Stimulated activated CD8-positive, alpha-beta memory T cell treated with anti-CD3 and anti-CD28 coated beads, Interleukin-7, amount 100 ng/mL, for 1 hour (primary cell): Measurements from ENCODE around the gene MMAB.

ENCODE experiments used
- DNase-seq, 2 donors: peaks; one replicate each; pipeline ENCODE4 v3.0.0-alpha.2; 2020; ENCODE audit warnings: low read depth in 2 of 2

Gene MMAB

DNA sequence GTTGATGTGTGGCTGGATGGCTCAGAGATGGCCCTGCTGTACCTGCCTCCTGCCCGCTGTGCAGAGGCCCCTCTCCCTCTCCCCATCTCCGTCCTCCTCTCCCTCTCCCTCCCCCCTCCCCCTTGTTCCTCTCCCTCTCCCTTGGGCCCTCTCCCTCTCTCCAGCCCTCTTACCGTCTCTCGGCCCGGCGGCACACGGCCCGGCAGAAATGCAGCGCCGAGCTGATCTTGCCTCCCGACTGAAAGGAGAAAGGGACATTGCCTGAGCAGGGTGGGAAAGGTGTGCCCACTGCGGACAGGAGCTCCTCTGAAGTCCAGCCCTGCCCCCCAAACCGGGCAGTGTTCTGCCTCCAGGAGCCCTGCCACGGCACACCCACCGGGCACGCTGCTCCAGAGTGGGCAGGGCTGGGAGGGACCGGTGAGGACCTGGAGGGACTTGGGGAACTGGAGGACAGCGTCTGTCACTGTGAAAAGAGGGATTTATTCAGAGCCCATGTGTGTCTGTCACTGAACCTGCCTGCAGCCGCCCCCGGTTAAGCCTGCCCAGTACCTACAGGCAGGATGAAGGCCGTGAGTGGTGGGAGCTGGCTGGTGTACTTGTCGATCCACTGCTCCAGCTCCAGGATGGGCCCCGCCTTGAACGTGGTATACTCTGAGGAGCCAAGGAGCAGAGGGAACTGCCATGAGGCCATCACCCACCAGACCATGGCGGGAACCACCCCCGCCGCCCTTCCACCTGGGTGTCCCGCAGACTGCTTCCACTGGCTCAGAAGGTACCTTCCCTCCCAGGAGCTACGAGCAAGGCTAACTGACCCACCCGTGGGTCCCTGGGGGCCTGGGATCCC lies 12.2 kb downstream of the MMAB start:
- no peak for DNase-seq

DNA sequence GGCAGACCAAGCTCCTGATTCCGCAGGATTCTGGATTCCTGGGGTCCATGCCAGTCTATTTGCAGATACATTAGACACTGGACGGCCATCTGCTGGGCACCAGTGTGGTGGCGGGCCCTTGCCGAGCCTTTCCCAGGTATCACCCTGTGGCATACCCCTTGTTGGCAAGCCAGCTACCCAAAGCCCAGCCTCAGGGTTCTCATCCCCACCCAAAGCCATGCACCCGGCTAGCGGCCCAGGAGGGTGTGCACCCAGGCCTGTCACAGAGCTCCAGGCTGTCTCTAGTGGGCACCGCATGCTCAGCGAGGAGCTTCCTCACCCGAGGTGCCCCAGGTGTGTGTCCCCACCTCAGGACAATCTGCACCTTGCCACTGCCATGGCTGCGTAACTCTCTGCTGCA lies 13.7 kb downstream of the MMAB start:
- DNase-seq: no peak

DNA sequence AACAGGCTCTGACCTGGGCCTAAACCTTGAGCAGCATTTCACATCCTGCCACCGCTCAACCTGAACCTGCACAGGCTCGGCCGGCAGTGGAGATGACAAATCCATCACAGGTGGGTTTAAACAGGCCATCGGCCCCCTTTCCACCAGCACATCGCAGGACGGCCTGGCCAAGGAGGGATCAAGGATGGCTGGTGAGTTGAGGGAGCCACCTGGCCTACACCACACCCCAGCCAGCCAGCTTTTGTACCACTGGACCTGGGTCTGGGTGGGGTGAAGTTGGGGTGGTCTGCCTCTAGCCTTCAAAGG lies 14.2 kb downstream of the MMAB start:
- no peak for DNase-seq

DNA sequence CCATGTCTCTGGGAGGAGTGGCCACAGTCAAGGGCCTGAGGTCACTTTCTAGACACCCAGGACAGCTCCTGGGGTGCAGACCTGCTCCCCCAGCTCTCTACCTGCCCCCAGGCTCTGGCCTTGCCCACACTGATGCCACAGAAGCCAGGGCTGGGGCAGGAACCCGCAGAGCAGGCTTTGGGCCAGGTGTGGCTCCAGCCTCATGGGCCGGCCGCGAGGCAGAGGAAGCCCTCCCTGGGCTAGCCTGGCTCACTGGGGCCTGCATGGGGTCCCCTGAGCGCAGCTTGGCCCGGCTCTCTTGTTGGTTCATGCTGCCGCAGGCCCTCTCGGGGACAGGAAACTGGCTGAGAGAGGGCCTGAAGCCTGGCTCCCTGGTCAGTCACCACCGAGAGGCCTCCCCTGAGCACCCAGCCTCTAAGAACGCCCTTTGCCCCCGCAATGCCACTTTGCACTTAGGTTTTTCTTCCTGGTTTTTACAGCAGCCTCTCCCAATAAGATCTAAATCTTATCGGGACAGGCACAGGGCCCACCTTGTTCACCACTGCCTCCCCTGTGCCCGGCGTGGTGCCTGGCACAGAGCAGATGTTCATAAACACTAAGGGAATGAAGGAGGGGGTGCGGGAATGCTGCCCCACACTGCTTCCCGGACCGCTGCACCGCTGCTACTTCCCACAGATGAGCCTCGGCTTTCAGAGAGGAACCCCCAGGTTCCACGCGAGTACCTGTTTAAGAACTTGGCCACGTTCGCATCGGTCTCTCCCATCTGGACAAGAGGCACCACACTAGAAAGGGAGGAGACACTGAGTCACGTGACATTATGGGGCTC lies 14.7 kb downstream of the MMAB start:
- no peak for DNase-seq

DNA sequence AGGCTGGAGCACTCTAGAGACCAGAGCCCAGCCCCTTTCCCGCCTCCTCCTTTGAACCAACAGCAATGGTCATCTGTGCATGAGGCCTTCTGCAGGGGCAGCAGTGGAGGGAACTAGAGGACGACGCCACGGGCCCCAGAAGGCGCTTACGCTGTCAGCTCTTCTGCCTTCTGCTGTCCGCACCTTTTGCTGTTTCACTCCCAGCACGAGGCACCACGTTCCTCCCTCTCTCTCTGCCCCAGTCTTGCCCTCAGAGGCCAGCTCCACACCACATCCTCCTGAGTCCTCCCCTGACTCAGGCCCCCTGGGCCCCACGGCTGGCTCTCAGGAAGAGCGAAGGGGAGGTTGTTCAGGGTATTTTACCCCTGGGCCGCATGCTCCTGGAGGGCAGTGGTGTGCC lies 15.5 kb downstream of the MMAB start:
- DNase-seq: no peak

DNA sequence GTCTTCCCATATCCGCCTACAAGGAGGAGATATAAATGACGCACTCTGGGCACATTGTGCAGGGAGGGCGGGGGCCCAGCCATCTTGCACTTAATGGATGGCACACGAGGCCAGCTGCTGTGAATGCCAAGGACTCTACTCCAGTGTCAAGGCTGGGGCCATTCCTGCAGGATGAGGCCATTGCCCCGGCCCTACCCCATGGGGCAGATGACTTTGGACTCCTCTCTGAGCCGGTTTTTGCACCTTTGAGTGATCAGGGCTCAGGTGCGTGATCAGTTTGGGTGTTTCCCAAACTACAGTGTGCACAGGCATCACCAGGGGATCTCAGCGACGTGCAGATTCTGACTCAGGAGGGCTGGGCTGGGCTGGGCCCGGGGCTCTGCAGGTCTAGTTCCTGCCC lies 16.1 kb downstream of the MMAB start:
- no peak for DNase-seq

DNA sequence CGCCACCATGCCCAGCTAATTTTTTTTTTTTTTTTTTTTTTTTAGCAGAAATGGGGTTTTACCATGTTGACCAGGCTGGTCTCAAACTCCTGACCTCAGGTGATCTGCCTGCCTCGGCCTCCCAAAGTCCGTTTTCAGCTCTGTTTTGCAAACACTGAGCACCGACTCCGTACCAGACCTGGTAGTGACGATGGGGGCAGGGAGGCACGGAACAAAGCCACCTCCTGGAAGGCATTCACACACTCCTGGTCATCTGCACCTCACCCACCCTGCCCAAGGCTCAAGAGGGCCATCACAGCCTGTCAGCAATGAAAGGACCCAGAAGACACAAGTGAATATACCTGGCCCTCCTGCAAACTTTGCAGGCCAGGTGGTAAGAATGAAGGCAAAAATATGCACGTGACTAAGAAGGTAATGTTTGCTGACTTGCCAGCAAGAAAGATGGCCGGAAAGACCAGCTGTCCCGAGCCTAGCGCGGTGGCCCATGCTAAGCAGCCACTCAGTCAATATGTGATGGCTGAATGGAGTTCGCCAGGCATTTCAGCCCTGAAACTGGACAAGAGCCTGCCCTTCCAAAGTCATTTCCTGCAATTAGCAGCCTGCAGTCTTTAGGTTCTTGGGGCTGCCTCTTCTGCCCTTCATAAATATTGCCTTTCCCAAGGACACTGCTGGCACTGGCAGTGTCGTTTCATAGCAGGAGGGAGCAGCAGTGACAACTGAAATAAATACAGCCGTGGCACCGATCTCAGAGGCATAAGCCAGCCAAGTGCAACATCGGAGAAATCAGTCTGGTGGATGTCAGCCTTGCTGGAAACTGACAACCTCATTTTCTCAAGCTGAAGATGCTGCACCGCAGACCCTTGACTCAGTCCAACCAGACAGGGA lies 17.6 kb downstream of the MMAB start:
- no peak for DNase-seq

DNA sequence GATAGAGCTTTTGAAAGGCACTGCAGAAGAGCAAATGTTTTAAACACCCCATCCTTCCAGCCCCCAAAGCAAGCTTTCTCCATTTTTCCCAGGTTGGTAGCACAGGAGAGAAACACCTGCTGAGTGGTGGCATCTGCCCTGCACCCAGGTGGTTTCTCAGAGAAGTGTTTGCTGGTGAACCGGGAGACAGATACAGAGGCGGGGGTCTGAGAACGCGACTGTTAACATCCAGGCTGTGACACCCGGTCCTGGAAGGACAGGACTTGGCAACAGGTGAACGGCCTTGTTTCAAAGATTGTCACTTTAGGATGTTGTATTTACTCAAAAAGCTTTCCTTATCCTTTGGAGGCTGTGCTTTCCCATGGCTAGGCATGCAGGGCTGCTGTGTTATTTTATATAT lies 18.5 kb downstream of the MMAB start:
- DNase-seq: no peak

DNA sequence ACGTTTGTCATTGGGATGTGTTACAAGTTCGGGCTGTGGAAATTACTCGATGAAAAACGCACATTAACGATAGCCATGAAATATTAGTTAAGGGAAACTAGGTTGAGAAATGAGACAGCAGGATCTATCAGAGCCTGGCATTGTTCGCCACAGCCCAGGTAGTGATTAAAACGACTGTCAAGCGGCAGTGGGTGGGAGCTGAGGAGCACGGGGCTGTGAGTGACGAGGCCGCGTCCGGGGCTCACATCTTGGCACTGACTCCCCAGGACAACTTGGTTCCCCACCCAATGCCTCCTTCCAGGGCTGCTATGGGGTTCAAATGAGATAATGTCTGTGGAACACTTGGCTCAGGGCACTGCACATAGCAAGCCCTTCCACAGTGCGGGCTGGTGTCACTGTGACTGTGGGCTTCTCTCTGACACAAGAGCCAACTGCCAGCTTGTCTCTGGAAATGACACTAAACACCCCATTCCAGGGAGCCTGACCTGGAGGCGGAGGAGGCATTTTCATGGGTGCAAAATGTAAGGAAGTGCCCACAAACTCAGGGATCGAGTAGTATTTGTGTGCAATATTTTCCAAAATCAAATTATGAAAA lies 19.3 kb downstream of the MMAB start:
- no peak for DNase-seq

DNA sequence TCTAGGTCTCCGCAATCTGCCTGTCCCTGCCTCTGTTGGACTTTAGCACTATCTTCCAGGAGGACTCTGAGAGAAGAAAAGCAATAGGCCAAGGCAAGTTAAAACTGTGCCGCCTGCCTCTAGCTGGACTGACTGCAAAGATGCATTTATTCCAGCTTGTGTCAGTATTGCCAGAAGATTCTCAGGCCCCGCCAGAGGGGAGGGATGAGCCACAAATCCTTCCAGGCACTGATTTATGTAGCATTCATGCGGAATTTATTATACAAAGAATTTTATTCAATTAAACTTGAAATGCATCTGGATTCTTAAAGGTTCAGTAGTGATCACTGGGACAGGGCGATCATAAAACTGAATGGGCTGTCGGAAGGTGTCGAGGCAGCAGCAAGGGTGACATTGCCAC lies 19.8 kb downstream of the MMAB start:
- no peak for DNase-seq

DNA sequence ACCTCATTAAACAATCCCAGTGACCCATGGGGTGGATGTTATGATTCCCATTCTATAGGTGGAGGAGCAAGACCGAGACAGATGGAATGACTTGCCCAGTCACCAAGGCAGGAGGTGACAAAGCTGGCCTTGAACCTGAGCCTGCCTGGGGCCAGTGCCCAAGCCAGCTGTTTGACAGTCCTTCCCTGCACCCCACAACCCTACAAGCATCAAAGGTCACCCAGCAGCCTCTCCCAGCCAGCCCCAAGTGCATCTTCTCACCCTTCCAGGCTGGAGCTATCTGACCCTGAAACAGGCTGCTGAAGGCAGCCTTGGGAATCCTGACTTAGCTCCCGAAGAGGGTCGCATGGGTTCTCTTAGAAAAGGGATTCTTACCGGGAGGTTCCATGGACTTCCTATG lies 20.3 kb downstream of the MMAB start:
- DNase-seq: no peak

DNA sequence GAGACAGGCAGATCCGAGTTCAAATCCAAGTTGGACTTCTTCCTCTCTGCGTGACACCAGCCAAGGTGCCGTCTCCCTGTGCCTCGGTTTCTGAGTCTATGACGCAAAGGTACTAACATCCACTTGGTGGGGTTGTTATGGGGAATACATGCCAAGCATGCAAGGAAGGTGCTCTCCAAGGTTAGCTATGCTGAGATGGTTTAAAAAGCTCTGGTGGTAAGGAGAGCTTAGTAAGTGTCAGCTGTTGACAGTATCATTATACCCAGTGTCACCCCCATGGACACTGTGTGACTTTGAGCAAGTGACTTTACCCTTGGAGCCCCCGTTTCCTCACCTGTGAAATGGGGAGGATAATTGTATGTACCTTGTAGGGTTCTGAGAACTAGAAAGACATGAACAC lies 22.2 kb downstream of the MMAB start:
- DNase-seq: no peak

DNA sequence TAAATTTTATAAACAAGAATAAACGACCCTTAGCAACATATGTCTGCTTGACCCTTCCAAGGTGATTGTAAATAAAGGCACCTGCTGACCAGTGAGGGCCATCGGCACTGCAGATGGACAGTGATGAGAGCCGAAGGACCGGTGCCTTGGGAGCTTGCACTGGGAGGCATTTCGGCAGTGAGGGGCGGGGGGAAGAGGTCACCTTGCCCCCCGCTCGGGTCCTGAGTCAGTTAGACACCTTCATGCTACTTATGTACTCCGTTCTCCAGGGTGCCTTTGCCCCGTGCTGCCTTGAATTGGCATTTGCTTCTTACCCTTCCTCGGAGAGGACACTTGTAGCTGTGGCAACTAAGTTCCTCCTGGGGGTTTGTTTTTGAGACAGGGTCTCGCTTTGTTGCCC lies 23.0 kb downstream of the MMAB start:
- DNase-seq: no peak

DNA sequence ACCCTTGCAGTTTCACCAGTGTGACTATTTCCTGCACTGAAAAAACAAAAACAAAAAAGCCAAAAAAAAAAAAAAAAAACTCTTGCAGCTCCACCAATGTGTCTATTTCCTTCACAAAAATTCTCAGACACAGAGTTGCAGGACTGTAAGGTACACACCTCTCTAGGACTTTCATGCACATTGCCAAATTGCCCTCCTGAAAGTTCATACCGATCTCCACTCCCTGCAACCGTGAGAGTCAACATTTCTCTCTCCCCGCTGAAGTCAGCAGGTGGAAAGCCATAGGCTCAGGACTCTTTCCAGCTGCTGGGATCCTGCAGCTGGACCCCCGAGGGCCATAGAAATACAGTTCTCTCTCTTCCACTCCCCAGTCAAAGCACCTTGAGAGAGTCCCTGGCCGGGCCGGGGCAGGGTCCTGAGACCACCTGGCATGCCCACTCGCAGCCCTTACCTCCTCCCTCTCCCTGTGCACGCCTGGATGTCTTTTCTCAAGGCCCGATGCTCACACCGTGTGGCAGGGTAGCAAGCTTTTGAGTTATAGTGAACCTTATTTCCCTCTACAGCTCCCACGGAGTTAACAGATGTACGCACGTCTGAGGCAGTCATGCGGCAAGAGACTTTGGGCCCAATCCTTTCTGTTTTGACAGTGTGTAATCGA lies 23.6 kb downstream of the MMAB start:
- DNase-seq: no peak

DNA sequence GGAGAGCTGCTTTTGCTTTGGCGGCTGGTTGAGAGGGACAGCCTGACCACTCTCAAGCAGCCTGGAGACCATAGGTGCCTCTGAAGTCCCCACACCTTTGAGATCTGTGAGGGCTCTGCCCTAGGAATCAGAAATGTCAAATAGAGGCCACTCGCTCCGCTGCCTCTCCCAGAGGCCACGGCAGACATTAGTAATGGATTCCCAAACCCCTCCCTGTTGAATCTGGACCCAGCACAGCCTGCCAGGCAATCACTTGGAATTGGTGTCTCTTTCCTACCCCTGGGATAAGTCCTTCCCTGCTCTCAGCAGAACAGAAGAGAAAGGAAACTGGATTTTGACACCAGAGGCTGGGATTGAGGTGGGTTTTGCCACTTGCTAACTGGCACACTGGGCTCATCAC lies 25.0 kb downstream of the MMAB start:
- DNase-seq: no peak

DNA sequence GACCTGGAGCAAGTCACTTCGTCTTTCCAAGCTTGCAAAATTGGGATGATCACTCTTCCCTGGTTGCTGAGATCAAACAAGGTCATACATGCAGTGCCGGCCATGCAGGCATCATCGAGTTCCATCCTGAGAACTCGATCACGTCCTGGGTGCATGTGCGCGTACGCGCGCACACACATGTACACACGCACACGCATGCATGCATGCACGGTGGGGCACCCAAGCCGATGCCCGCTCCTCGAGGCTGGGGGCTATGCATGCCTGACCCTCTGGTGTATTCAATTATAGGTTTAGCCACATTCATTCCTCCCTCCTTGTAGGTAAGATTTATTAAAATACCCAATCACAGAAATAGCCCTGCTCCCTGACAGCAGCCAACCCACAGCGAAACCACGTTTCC lies 26.0 kb downstream of the MMAB start:
- DNase-seq: no peak

DNA sequence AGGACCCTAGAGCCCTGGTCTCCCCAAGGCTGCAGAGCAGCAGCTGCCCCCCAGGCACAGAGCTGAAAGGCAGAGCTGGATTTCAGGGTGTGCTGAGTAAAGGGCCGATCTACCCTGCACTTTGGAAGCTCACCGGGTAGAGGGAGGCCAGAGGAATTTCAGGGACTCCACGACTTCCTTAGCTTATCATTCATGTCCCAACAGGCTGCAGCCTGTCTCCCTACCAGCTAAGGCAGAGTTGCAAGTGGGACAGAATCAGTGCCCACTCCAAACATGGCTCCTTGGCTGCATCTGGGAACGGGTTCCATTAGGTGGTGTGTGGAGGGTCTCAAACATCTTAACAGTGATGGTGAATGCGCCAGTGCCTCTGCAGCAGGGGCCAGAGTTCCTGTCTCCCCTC lies 27.5 kb downstream of the MMAB start:
- no peak for DNase-seq

DNA sequence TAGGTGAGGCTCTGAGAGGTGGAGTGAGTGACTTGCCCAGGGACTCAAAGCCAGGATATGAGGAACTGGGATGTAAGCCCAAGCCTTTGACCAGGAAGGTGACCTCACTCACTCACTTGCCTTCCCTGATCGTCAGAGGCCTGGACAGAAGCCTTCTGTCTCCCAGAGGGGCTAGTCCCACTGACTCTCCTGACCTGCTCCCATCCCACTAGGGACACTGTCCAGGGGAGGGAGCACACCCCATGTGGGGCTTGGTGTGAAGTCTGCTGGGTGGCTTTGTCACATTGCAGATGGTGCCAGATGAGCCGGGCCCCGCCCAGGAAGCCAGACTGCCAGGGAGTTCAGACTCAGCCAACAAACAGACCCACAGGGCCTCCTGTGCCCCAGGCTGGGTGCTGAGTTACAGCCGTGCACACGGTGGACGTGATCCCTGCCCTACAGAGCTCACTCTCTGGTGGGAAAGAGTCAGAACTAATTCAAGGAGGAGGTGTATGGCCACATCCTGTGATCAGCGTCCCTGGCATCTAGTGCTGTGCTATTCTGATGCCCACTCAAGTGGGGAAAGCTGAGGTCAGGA lies 28.3 kb downstream of the MMAB start:
- no peak for DNase-seq

DNA sequence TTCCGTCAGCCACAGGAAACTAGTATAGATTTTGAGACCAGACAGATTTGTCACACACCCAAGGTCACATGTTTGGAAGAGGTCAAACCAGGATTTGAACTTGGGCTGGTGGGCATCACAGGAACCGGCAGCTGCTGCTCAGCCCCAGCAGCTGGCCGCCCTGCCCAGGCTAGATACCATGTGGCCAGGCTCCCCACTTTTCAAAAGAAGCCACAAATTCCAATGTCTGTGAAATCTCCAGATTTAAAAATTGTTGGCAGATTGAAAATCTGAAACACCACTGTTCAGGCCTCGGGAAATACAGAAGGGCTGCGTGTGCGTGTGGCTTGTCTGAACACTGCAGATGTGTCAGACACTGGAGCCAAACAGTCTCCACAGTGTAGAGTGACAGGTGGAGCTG lies 30.4 kb downstream of the MMAB start:
- no peak for DNase-seq

DNA sequence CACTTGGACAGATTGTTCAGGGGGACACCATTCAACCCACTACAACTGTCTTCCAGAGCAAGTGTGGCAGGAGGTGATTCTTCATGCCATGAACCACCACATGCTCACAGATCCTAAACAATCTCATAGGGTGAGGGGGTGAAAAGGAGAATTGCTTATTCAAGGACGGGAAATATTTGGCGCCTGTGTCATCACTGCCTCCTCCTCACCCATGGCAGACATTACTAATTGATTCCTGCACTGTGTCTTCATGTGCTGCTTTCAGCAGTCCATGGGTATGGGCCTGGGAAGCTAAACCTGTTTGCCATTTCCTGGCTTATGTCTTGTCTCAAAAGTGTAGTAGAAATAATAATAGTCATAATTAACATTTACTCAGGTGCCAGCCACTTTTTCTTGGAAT lies 31.3 kb downstream of the MMAB start:
- DNase-seq: no peak

DNA sequence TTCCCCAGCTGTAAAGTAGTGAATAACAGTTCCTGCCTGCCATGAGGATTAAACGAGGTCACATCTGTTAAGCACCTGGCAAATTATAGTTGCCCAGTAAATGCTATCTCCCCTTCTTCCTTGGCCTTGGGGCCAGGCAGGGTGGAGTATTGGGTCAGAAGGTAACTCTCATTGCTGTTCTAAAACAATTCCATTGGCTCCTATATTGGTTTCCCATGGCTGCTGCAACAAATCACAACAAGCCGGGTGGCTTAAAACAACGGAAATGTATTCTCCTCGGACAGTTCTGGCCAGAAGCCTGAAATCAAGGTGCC lies 31.9 kb downstream of the MMAB start:
- no peak for DNase-seq
